ENCODE data around the gene PRKACA. TPM values are rescaled to one million over a fixed set of nuclear protein-coding genes. Genes with fewer than 3 reads are reported as not detected.
"Not testable (repeated sequence)": the region's sequence is repeated elsewhere in the genome, so short reads cannot be mapped to it uniquely, and the experiment has no call there.

Gene PRKACA
- polyA plus RNA-seq, 2 of the 4 experiments (the other 2 are of a cell fraction), result 10.0 to 40.9 TPM

- TF ChIP-seq RAD21 (conservative IDR thresholded peaks at IDR 0.05 in 1 of 2, IDR thresholded peaks at IDR 0.05 in 1 of 2) (peak in 1 of 2 experiments; percentile 24; a peak in 1 of 5 replicates), CTCF (IDR thresholded peaks at IDR 0.05) (peak; percentile 30), CEBPB (IDR thresholded peaks at IDR 0.05) (no peak)
- Histone ChIP-seq H3K4me3 (no peak overlapping the region), H3K27ac (no peak overlapping the region), H3K4me2 (no peak overlapping the region), H3K4me1 (no peaks in the 10 kb centered on the region), H3K9me3 (0 out of 3 replicates have a peak, but pooled peaks cover 3% of the 10 kb centered on the region)
- CTCF ChIA-PET, result interaction anchor here (0.8 to 4.3 kb wide), 8 partner anchors 10 to 41 kb away, joined by 3 to 33 read pairs (median 4); partner anchors contain the start of genes IL27RA and MISP3
- FAIRE-seq (no peak), DNase-seq (ENCODE audit: low read depth in 1 of 2, low spot score in 1 of 2) (peak; percentile 44 to 54), ATAC-seq (peak in 1 of 2 experiments; percentile 69; a peak in 3 of 6 replicates)
- 83% methylated on average over 7 of the region's 8 CpGs for WGBS (ENCODE audit: missing lambda C conversion rate)
- POLR2A ChIA-PET, result no interaction called here
These were observed 69.0 kb downstream of the PRKACA start for GRCh38 chr19:14048443-14049153.

- POLR2A ChIA-PET; H3K4me3 ChIP-seq; H3K4me1 ChIP-seq; H3K9me3 ChIP-seq; H3K4me2 ChIP-seq; DNase-seq (ENCODE audit: low read depth in 1 of 2, low spot score in 1 of 2); ATAC-seq; H3K27ac ChIP-seq; FAIRE-seq: not testable (repeated sequence)
- CTCF ChIA-PET, result interaction anchor here (0.6 to 4.3 kb wide), 9 partner anchors 11 to 459 kb away, joined by 3 to 33 read pairs (median 3); partner anchors contain the start of genes IL27RA and MISP3
- WGBS (ENCODE audit: missing lambda C conversion rate), result over 99% methylated on average over 10 of the region's 10 CpGs
These were observed 69.7 kb downstream of the PRKACA start for GRCh38 chr19:14047866-14048265.

- H3K4me3 ChIP-seq, FAIRE-seq, H3K4me1 ChIP-seq, H3K27ac ChIP-seq, H3K9me3 ChIP-seq, POLR2A ChIA-PET: not testable (repeated sequence)
- H3K4me2 ChIP-seq, result 0 out of 3 replicates have a peak overlapping the region, but pooled peaks have one; percentile 17
- ATAC-seq (peak; percentile 96 to 97), DNase-seq (ENCODE audit: low read depth in 1 of 2, low spot score in 1 of 2) (peak; percentile 69 to 82)
- peak; percentile 46 for TF ChIP-seq CTCF (IDR thresholded peaks at IDR 0.05)
- peak in 1 of 2 experiments; percentile 34; a peak in 2 of 5 replicates for TF ChIP-seq RAD21 (conservative IDR thresholded peaks at IDR 0.05 in 1 of 2, IDR thresholded peaks at IDR 0.05 in 1 of 2)
- CTCF ChIA-PET, result interaction anchor here (0.8 to 3.2 kb wide), 17 partner anchors 9 to 162 kb away, joined by 3 to 19 read pairs (median 4); partner anchors contain the start of gene IL27RA
- WGBS (ENCODE audit: missing lambda C conversion rate), result 54% methylated on average over 14 of the region's 19 CpGs
These were observed 74.6 kb downstream of the PRKACA start for GRCh38 chr19:14042659-14043608.

Other genes with a start within 250 kb of the PRKACA start
- 0.31 and 0.53 TPM in 2 replicates for gene NANOS3, start 240.6 kb downstream of the PRKACA start, polyA plus RNA-seq (2011; rRNA removed)
- 0.78 to 1.2 TPM (median 1.1 TPM) in 3 replicates for gene NANOS3, start 240.6 kb downstream of the PRKACA start, polyA plus RNA-seq (2017; fragmentation: RNase III; extraction: RNeasy Plus Mini Kit Qiagen cat#74134 plus additional on column Dnase treatment)
- gene BRME1, start 211.6 kb downstream of the PRKACA start, polyA plus RNA-seq (2011; rRNA removed), result 0.09 and 0.12 TPM in 2 replicates
- 1.1 to 2.3 TPM (median 1.2 TPM) in 3 replicates for gene BRME1, start 211.6 kb downstream of the PRKACA start, polyA plus RNA-seq (2017; fragmentation: RNase III; extraction: RNeasy Plus Mini Kit Qiagen cat#74134 plus additional on column Dnase treatment)
- 4.7 and 4.8 TPM in 2 replicates for gene CC2D1A, start 211.6 kb downstream of the PRKACA start, polyA plus RNA-seq (2011; rRNA removed)
- 13.9 to 15.3 TPM (median 14.0 TPM) in 3 replicates for gene CC2D1A, start 211.6 kb downstream of the PRKACA start, polyA plus RNA-seq (2017; fragmentation: RNase III; extraction: RNeasy Plus Mini Kit Qiagen cat#74134 plus additional on column Dnase treatment)
- gene PODNL1, start 179.3 kb downstream of the PRKACA start, polyA plus RNA-seq (2011; rRNA removed), result 0.50 and 0.79 TPM in 2 replicates
- 1.1 to 1.8 TPM (median 1.3 TPM) in 3 replicates for gene PODNL1, start 179.3 kb downstream of the PRKACA start, polyA plus RNA-seq (2017; fragmentation: RNase III; extraction: RNeasy Plus Mini Kit Qiagen cat#74134 plus additional on column Dnase treatment)
- 6.9 and 10.2 TPM in 2 replicates for gene DCAF15, start 165.3 kb downstream of the PRKACA start, polyA plus RNA-seq (2011; rRNA removed)
- 21.1 to 23.0 TPM (median 21.5 TPM) in 3 replicates for gene DCAF15, start 165.3 kb downstream of the PRKACA start, polyA plus RNA-seq (2017; fragmentation: RNase III; extraction: RNeasy Plus Mini Kit Qiagen cat#74134 plus additional on column Dnase treatment)
- 0.57 and 0.79 TPM in 2 replicates for gene RFX1, start 111.4 kb downstream of the PRKACA start, polyA plus RNA-seq (2011; rRNA removed)
- gene RFX1, start 111.4 kb downstream of the PRKACA start, polyA plus RNA-seq (2017; fragmentation: RNase III; extraction: RNeasy Plus Mini Kit Qiagen cat#74134 plus additional on column Dnase treatment), result 4.9 to 5.4 TPM (median 4.9 TPM) in 3 replicates
- not detected in 2 replicates for gene RLN3, start 89.6 kb downstream of the PRKACA start, polyA plus RNA-seq (2011; rRNA removed)
- gene RLN3, start 89.6 kb downstream of the PRKACA start, polyA plus RNA-seq (2017; fragmentation: RNase III; extraction: RNeasy Plus Mini Kit Qiagen cat#74134 plus additional on column Dnase treatment), result not detected in 3 replicates
- gene IL27RA, start 86.0 kb downstream of the PRKACA start, polyA plus RNA-seq (2011; rRNA removed), result 3.0 and 3.1 TPM in 2 replicates
- gene IL27RA, start 86.0 kb downstream of the PRKACA start, polyA plus RNA-seq (2017; fragmentation: RNase III; extraction: RNeasy Plus Mini Kit Qiagen cat#74134 plus additional on column Dnase treatment), result 4.0 to 4.6 TPM (median 4.5 TPM) in 3 replicates
- gene PALM3, start 55.7 kb downstream of the PRKACA start, polyA plus RNA-seq (2011; rRNA removed), result 0.73 and 0.96 TPM in 2 replicates
- 7.9 to 12.1 TPM (median 10.2 TPM) in 3 replicates for gene PALM3, start 55.7 kb downstream of the PRKACA start, polyA plus RNA-seq (2017; fragmentation: RNase III; extraction: RNeasy Plus Mini Kit Qiagen cat#74134 plus additional on column Dnase treatment)
- gene MISP3, start 45.0 kb downstream of the PRKACA start, polyA plus RNA-seq (2011; rRNA removed), result 1.3 and 1.9 TPM in 2 replicates
- gene MISP3, start 45.0 kb downstream of the PRKACA start, polyA plus RNA-seq (2017; fragmentation: RNase III; extraction: RNeasy Plus Mini Kit Qiagen cat#74134 plus additional on column Dnase treatment), result 2.1 to 2.8 TPM (median 2.3 TPM) in 3 replicates
- gene C19orf67, start 32.0 kb downstream of the PRKACA start, polyA plus RNA-seq (2011; rRNA removed), result not detected in 2 replicates
- not detected in 3 replicates for gene C19orf67, start 32.0 kb downstream of the PRKACA start, polyA plus RNA-seq (2017; fragmentation: RNase III; extraction: RNeasy Plus Mini Kit Qiagen cat#74134 plus additional on column Dnase treatment)
- 7.7 and 8.4 TPM in 2 replicates for gene SAMD1, start 27.0 kb downstream of the PRKACA start, polyA plus RNA-seq (2011; rRNA removed)
- 26.9 to 30.8 TPM (median 28.9 TPM) in 3 replicates for gene SAMD1, start 27.0 kb downstream of the PRKACA start, polyA plus RNA-seq (2017; fragmentation: RNase III; extraction: RNeasy Plus Mini Kit Qiagen cat#74134 plus additional on column Dnase treatment)
- gene ASF1B, start 18.8 kb upstream of the PRKACA start, polyA plus RNA-seq (2011; rRNA removed), result 12.1 and 17.1 TPM in 2 replicates
- 37.8 to 46.2 TPM (median 42.1 TPM) in 3 replicates for gene ASF1B, start 18.8 kb upstream of the PRKACA start, polyA plus RNA-seq (2017; fragmentation: RNase III; extraction: RNeasy Plus Mini Kit Qiagen cat#74134 plus additional on column Dnase treatment)
- gene ADGRL1, start 88.4 kb upstream of the PRKACA start, polyA plus RNA-seq (2011; rRNA removed), result 3.9 and 5.6 TPM in 2 replicates
- 5.4 to 7.4 TPM (median 6.0 TPM) in 3 replicates for gene ADGRL1, start 88.4 kb upstream of the PRKACA start, polyA plus RNA-seq (2017; fragmentation: RNase III; extraction: RNeasy Plus Mini Kit Qiagen cat#74134 plus additional on column Dnase treatment)

Measured in A549 (cell line).